Activated naive CD8-positive, alpha-beta T cell (primary cell): Measurements from ENCODE around the gene LDB2.

Experiments
- H3K27ac Mint-ChIP-seq: one replicate; pipeline ENCODE4 v1.8.0; 2021; ENCODE audit warnings: mixed read lengths
- H3K27me3 Mint-ChIP-seq: one replicate; pipeline ENCODE4 v1.8.0; 2021; ENCODE audit warnings: mixed read lengths
- H3K36me3 Mint-ChIP-seq: one replicate; pipeline ENCODE4 v1.8.0; 2021; ENCODE audit warnings: mixed read lengths
- H3K4me1 Mint-ChIP-seq: one replicate; pipeline ENCODE4 v1.8.0; 2021; ENCODE audit warnings: low read depth, mixed read lengths
- H3K4me3 Mint-ChIP-seq: one replicate; pipeline ENCODE4 v1.8.0; 2021; ENCODE audit warnings: mild to moderate bottlenecking, mixed read lengths
- H3K9me3 Mint-ChIP-seq: one replicate; pipeline ENCODE4 v1.8.0; 2021; ENCODE audit warnings: low read depth, mixed read lengths

Gene LDB2

DNA sequence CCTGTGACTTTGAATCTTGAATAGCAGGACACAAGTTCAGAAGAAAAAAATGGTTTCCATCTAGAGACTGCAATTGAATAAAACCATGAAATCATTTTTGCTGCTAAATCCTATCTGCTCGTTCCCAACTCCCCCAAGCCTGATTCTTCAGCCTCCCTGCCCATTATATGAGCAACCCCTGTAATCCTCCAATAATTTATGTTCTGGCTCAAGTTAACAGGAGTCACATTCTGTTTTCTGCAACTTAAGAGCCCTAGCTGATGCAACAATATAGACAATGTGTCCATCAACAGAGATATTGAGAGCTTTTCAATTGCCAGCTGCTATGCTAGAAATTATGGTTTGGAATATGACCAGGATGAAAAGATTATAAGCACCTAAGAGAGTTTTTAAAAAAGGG is 84.1 kb downstream of the LDB2 start:
- peaks cover 8% of the 10 kb centered on the region for H3K9me3 Mint-ChIP-seq
- H3K36me3 Mint-ChIP-seq, result no peaks in the 10 kb centered on the region
- no peaks in the 10 kb centered on the region for H3K4me1 Mint-ChIP-seq
- peaks cover 7% of the 10 kb centered on the region for H3K27me3 Mint-ChIP-seq
- H3K4me3 Mint-ChIP-seq, result no peak overlapping the region
- no peak overlapping the region for H3K27ac Mint-ChIP-seq

DNA sequence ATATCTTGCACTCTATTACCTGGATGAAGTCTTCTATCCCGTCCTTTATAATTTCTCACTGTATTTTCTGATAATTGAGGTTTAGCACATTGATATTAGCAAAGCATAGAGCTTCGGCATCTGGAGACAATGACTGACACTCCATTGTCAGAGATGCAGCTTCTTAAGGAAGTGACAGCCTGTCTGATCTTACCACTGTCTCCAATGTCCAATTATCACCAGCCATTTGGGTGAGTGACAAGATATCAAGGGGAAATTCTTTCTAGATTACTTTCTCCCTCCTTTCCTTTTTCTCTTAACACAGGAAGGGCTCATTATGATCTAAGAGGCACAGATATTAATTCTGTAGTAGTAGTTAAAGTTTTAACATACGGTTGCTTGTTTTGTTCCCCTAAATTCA is 86.4 kb downstream of the LDB2 start:
- Mint-ChIP-seq H3K9me3 (peaks cover 8% of the 10 kb centered on the region), H3K27me3 (peaks cover 5% of the 10 kb centered on the region), H3K36me3 (no peaks in the 10 kb centered on the region), H3K4me3 (no peak overlapping the region), H3K4me1 (no peaks in the 10 kb centered on the region), H3K27ac (no peak overlapping the region)

DNA sequence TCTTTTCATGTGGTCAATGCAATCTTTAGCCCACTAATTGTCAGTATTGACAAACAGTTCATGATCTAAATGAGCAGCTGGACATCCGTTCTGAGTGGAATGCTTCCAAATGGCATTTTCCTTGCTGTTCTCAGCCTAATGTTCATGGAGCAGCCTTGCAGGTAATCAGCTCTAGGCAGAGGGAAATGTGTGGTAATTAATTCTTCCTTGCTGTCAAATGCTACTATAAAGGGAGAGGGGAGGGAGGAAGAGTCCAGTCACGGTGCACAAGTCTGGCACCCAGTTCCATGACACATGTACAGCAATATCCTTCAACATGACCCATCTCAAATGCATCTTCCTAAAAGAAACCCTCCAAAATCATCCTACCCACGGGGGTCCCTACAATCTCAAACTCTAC is 88.5 kb downstream of the LDB2 start:
- no peak overlapping the region for H3K27ac Mint-ChIP-seq
- peaks cover 8% of the 10 kb centered on the region for H3K9me3 Mint-ChIP-seq
- H3K36me3 Mint-ChIP-seq, result no peaks in the 10 kb centered on the region
- H3K4me3 Mint-ChIP-seq, result no peak overlapping the region
- H3K4me1 Mint-ChIP-seq, result no peaks in the 10 kb centered on the region
- H3K27me3 Mint-ChIP-seq, result peaks cover 5% of the 10 kb centered on the region

GRCh38 chr4:16809064-16809463 is 89.4 kb downstream of the LDB2 start:
- Mint-ChIP-seq H3K27me3 (peaks cover 3% of the 10 kb centered on the region), H3K36me3 (no peaks in the 10 kb centered on the region), H3K27ac (no peak overlapping the region), H3K4me3 (no peak overlapping the region), H3K4me1 (no peaks in the 10 kb centered on the region), H3K9me3 (peaks cover 8% of the 10 kb centered on the region)

GRCh38 chr4:16807355-16807754 is 91.1 kb downstream of the LDB2 start:
- H3K36me3 Mint-ChIP-seq, result no peaks in the 10 kb centered on the region
- H3K27ac Mint-ChIP-seq, result no peak overlapping the region
- peaks cover 3% of the 10 kb centered on the region for H3K27me3 Mint-ChIP-seq
- no peak overlapping the region for H3K4me3 Mint-ChIP-seq
- peaks cover 8% of the 10 kb centered on the region for H3K9me3 Mint-ChIP-seq
- no peaks in the 10 kb centered on the region for H3K4me1 Mint-ChIP-seq

DNA sequence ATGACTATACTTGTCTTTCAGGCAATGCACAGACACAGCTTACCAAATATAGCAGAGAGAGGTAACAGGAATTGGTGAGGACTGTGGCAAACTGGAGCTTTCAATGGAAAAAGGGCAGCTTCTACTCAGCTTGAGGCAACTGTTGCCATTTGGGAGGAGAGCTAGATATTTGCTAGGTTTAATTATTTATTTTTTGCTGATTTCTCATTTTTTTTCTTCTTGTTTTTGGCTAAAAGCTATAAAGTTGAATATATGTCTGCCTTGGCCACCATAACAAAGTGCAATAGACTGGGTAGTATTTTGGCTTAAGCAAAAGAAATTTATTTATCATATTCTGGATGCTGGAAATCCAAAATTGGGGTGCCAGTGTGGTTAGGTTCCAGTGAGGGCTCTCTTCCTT is 93.9 kb downstream of the LDB2 start:
- Mint-ChIP-seq H3K36me3 (no peaks in the 10 kb centered on the region), H3K4me1 (no peaks in the 10 kb centered on the region), H3K4me3 (no peak overlapping the region), H3K9me3 (peaks cover 3% of the 10 kb centered on the region), H3K27ac (no peak overlapping the region), H3K27me3 (peaks cover under 1% of the 10 kb centered on the region)

GRCh38 chr4:16802044-16802443 is 96.4 kb downstream of the LDB2 start:
- H3K4me1 Mint-ChIP-seq, result no peaks in the 10 kb centered on the region

GRCh38 chr4:16801356-16801755 is 97.1 kb downstream of the LDB2 start:
- no peaks in the 10 kb centered on the region for H3K9me3 Mint-ChIP-seq
- no peak overlapping the region for H3K27ac Mint-ChIP-seq
- H3K4me3 Mint-ChIP-seq, result no peak overlapping the region
- H3K36me3 Mint-ChIP-seq, result no peaks in the 10 kb centered on the region
- H3K4me1 Mint-ChIP-seq, result no peaks in the 10 kb centered on the region
- H3K27me3 Mint-ChIP-seq, result no peaks in the 10 kb centered on the region

More at GRCh38 chr4:16802044-16802443, 96.4 kb downstream of the LDB2 start:
- no peaks in the 10 kb centered on the region for H3K27me3 Mint-ChIP-seq
- no peak overlapping the region for H3K4me3 Mint-ChIP-seq
- no peaks in the 10 kb centered on the region for H3K9me3 Mint-ChIP-seq
- H3K36me3 Mint-ChIP-seq, result no peaks in the 10 kb centered on the region
- H3K27ac Mint-ChIP-seq, result no peak overlapping the region

GRCh38 chr4:16794816-16795445 is 103.5 kb downstream of the LDB2 start:
- Mint-ChIP-seq H3K9me3 (no peaks in the 10 kb centered on the region), H3K27ac (no peak overlapping the region), H3K4me1 (peaks cover 1% of the 10 kb centered on the region), H3K36me3 (no peaks in the 10 kb centered on the region), H3K4me3 (no peak overlapping the region), H3K27me3 (no peaks in the 10 kb centered on the region)

GRCh38 chr4:16791460-16791859 is 107.0 kb downstream of the LDB2 start:
- Mint-ChIP-seq H3K27me3 (no peaks in the 10 kb centered on the region), H3K9me3 (no peaks in the 10 kb centered on the region), H3K27ac (no peak overlapping the region), H3K4me3 (no peak overlapping the region), H3K4me1 (peaks cover 1% of the 10 kb centered on the region), H3K36me3 (no peaks in the 10 kb centered on the region)

GRCh38 chr4:16790508-16790907 is 107.9 kb downstream of the LDB2 start:
- Mint-ChIP-seq H3K36me3 (no peaks in the 10 kb centered on the region), H3K4me1 (peaks cover 1% of the 10 kb centered on the region), H3K27ac (no peak overlapping the region), H3K27me3 (no peaks in the 10 kb centered on the region), H3K4me3 (no peak overlapping the region), H3K9me3 (no peaks in the 10 kb centered on the region)

GRCh38 chr4:16788868-16789267 is 109.6 kb downstream of the LDB2 start:
- Mint-ChIP-seq H3K36me3 (no peaks in the 10 kb centered on the region), H3K4me1 (no peaks in the 10 kb centered on the region), H3K9me3 (no peaks in the 10 kb centered on the region), H3K27ac (no peak overlapping the region), H3K4me3 (no peak overlapping the region), H3K27me3 (no peaks in the 10 kb centered on the region)

DNA sequence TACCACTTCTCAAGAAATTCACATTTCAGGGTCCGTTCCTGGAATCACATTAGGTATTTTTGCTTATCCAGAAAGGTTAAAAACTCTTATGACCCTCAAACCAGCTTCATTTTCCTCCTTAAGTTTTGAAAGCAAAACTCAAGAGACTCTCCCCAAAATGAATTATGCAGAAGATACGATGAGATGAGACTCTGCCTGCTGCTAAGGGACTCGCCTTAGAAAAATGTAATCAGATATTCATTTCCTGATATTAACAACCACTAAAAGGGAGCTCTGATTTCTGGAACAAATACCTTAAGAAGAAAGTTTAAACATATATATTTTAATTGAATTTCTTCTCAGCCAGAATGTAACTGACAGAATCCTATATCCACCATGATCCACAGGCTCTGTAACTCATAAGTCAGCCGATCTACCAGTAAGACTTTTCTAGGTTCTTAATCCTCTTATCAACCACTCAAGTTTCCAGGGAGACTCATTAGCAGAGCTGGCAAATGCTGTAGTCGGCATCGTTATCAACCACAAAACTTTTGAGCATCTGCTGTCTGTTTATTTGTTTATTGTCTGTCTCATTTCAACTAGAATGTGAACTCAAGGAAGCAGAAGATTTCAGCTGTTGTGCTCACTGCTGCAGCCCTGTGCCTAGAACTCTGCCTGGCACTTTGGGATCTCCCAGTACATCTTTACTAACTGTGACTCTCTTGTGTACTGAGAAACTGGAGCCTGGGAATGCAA is 112.5 kb downstream of the LDB2 start:
- no peaks in the 10 kb centered on the region for H3K4me1 Mint-ChIP-seq
- H3K4me3 Mint-ChIP-seq, result no peak overlapping the region
- no peaks in the 10 kb centered on the region for H3K9me3 Mint-ChIP-seq
- H3K27me3 Mint-ChIP-seq, result no peaks in the 10 kb centered on the region
- H3K27ac Mint-ChIP-seq, result no peak overlapping the region
- H3K36me3 Mint-ChIP-seq, result no peaks in the 10 kb centered on the region

- Mint-ChIP-seq H3K9me3 (no peaks in the 10 kb centered on the region), H3K27ac (no peak overlapping the region), H3K36me3 (no peaks in the 10 kb centered on the region), H3K27me3 (no peaks in the 10 kb centered on the region), H3K4me3 (no peak overlapping the region), H3K4me1 (no peaks in the 10 kb centered on the region)
These were observed 115.3 kb downstream of the LDB2 start for GRCh38 chr4:16783119-16783518.

- Mint-ChIP-seq H3K27me3 (no peaks in the 10 kb centered on the region), H3K36me3 (no peaks in the 10 kb centered on the region), H3K4me3 (no peak overlapping the region), H3K4me1 (no peaks in the 10 kb centered on the region), H3K27ac (no peak overlapping the region), H3K9me3 (no peaks in the 10 kb centered on the region)
These were observed 119.3 kb downstream of the LDB2 start for GRCh38 chr4:16779028-16779675.
